Parathyroid adenoma (tissue), 2 donors: ENCODE results near the gene CAMK1D.

Source experiments
- H2AFZ ChIP-seq: fragments of 300-600 bp; sonication (generic); one replicate; pipeline ENCODE4 v1.7.0; 2017; ENCODE audit warnings: antibody characterized with exemption, mild to moderate bottlenecking
- H3K27ac ChIP-seq: fragments of 300-600 bp; sonication (generic); one replicate; pipeline ENCODE4 v1.7.0; 2017
- H3K27me3 ChIP-seq: fragments of 300-600 bp; sonication (generic); one replicate; pipeline ENCODE4 v1.7.0; 2017; ENCODE audit warnings: low read length; ENCODE audit not compliant: control insufficient read depth, insufficient read depth
- H3K36me3 ChIP-seq: fragments of 300-600 bp; sonication (generic); one replicate; pipeline ENCODE4 v1.7.0; 2017; ENCODE audit warnings: low read length; ENCODE audit not compliant: control insufficient read depth, insufficient read depth
- H3K4me1 ChIP-seq: fragments of 300-600 bp; sonication (generic); one replicate; pipeline ENCODE4 v1.7.0; 2017; ENCODE audit warnings: control low read depth
- H3K4me2 ChIP-seq: fragments of 300-600 bp; sonication (generic); one replicate; pipeline ENCODE4 v1.7.0; 2017; ENCODE audit warnings: low read length
- H3K4me3 ChIP-seq: fragments of 300-600 bp; sonication (generic); one replicate; pipeline ENCODE4 v1.7.0; 2017; ENCODE audit warnings: low read depth, low read length
- H3K79me2 ChIP-seq: fragments of 300-600 bp; sonication (generic); one replicate; pipeline ENCODE4 v1.7.0; 2017; ENCODE audit warnings: control low read depth
- H3K9ac ChIP-seq: fragments of 300-600 bp; sonication (generic); one replicate; pipeline ENCODE4 v1.7.0; 2017; ENCODE audit warnings: mild to moderate bottlenecking
- H3K9me3 ChIP-seq: fragments of 300-600 bp; sonication (generic); one replicate; pipeline ENCODE4 v1.7.0; 2017; ENCODE audit warnings: low read length; ENCODE audit not compliant: control insufficient read depth
- TF ChIP-seq, protein P1 (sequence below): fragments of 300-600 bp; sonication (generic); IDR thresholded peaks from one replicate; pipeline ENCODE4 v1.7.0; 2017; ENCODE audit warnings: antibody characterized with exemption, mild to moderate bottlenecking
- donor health status: primary hyperparathyroidism.

Gene CAMK1D

DNA sequence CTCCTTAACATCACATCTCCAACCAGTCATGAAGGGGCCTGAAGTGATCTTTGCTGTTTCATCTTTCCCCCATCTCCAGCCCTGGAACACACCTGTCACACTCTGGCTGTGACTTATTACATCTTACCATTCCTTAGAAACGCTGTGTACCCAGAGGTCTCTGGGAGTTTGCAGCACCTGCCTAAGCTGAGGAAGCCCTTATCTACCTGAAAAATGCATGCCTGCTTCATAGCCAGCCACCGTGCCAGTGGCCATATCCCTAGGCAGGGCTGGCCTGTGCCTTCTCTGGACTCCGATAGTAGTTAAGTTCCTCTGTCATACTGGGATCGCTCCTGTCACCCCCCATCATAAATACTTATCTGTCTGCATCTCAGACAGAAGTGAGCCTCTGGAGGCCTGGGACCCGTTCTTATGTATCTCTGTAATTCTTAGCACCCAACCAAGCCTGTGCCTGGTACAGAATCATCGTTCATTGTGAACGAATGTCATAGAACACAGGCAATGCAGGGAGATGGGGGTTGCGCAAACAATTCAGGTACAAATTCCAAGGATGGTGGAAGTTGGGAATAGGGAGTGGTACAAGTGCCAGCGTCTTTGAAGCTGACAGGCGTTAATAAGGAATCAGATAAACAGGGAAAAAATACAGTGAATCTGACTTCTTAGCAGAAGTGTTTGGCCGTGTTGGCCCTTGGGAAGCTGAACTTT lies 254.6 kb downstream of the CAMK1D start:
- Histone ChIP-seq H3K27ac (no peak overlapping the region), H3K4me3 (no peak overlapping the region), H3K79me2 (no peaks in the 10 kb centered on the region), H3K27me3 (no peaks in the 10 kb centered on the region), H2AFZ (no peak overlapping the region), H3K36me3 (no peaks in the 10 kb centered on the region), H3K9ac (no peak overlapping the region), H3K9me3 (no peaks in the 10 kb centered on the region), H3K4me2 (no peak overlapping the region), H3K4me1 (no peaks in the 10 kb centered on the region)
- TF ChIP-seq, protein P1, sequence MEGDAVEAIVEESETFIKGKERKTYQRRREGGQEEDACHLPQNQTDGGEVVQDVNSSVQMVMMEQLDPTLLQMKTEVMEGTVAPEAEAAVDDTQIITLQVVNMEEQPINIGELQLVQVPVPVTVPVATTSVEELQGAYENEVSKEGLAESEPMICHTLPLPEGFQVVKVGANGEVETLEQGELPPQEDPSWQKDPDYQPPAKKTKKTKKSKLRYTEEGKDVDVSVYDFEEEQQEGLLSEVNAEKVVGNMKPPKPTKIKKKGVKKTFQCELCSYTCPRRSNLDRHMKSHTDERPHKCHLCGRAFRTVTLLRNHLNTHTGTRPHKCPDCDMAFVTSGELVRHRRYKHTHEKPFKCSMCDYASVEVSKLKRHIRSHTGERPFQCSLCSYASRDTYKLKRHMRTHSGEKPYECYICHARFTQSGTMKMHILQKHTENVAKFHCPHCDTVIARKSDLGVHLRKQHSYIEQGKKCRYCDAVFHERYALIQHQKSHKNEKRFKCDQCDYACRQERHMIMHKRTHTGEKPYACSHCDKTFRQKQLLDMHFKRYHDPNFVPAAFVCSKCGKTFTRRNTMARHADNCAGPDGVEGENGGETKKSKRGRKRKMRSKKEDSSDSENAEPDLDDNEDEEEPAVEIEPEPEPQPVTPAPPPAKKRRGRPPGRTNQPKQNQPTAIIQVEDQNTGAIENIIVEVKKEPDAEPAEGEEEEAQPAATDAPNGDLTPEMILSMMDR = no peak

DNA sequence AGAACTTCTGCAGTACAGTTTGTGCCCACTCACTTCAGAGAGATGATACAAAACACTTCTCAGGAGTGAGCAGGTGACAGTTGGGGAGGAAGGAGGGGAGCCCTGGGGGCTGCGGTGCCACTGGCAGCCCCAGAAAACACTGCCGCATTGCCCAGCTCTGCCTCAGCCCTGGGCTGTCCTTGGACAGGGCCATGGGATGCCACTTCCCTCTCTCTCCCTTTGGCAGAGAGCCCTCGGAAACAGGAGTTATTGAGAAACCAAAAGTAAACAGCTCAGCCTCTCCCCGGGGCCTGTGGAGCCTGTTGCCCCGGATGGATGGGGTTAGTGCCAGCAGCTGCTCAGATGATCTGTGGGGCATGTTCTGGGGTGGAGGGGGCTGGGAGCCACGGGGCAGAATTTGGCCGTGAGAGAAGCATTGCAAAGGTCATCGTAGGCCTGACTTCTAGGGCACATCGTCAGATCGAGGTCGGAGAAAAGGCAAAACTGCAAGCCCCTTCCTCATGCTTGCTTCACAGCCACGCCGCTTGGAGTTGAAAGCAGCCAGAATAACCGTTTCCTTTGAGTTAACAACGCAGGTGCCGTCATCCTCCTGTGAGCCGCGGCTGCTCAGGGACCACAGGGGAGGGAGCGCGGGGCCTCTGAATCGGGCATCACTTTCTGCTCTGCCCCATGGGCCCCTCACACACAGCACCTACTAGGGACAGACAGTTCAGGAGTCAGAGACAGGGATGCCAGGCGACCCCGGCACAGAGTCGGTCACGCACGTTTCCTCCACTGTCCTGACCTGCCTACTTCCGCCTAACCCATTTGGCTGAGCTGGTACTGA lies 256.4 kb downstream of the CAMK1D start:
- no peak overlapping the region for H3K9ac ChIP-seq
- H3K79me2 ChIP-seq = no peaks in the 10 kb centered on the region
- no peaks in the 10 kb centered on the region for H3K4me1 ChIP-seq
- no peak overlapping the region for H3K4me3 ChIP-seq
- TF ChIP-seq, protein P1 = no peak
- no peak overlapping the region for H3K4me2 ChIP-seq
- no peak overlapping the region for H3K27ac ChIP-seq
- H3K27me3 ChIP-seq = no peaks in the 10 kb centered on the region
- H3K9me3 ChIP-seq = no peaks in the 10 kb centered on the region
- H2AFZ ChIP-seq = no peak overlapping the region
- no peaks in the 10 kb centered on the region for H3K36me3 ChIP-seq

DNA sequence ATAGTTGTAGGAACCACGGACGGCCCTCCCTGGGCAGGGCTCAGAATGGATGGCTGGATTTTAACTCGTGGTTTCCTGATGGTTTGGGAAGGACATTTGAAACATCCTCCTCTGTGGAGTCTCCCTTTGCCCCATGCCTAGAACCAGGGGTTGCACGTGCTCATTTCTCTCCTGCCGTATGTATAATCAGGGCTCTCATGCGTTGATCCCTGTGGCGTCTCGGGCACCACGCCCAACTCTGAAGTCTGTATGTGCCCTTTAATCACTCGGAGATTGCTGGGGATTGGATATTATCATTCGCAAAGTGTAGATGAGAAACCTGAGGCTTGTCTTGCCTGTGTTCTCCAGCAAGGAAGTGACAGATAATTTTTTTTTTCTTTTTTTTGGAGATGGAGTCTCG lies 257.1 kb downstream of the CAMK1D start:
- TF ChIP-seq, protein P1 = no peak
- Histone ChIP-seq H2AFZ (no peak overlapping the region), H3K27ac (no peak overlapping the region), H3K79me2 (no peaks in the 10 kb centered on the region), H3K4me2 (no peak overlapping the region), H3K27me3 (no peaks in the 10 kb centered on the region), H3K36me3 (no peaks in the 10 kb centered on the region), H3K9ac (no peak overlapping the region), H3K4me1 (no peaks in the 10 kb centered on the region), H3K4me3 (no peak overlapping the region), H3K9me3 (no peaks in the 10 kb centered on the region)

DNA sequence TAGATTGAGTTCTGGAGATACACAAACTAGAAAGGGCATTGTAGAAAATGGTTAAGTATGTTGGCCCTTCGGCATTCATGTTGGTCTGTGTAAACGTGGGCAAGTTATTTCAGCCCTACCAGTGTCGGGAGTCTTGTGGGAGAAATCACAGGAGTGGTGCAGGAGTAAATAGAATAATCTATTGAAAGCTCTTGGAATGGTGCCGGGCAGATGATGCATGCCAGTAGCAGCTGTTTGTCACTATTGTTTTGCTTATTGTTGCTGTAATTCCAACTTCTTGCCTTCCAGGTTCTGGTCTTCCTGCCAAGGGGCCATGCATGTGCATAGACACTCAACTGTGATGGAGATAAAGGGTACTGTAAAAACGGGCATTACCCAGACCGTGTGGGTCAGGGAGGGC lies 259.4 kb downstream of the CAMK1D start:
- TF ChIP-seq, protein P1 = no peak
- H2AFZ ChIP-seq = no peak overlapping the region
- no peaks in the 10 kb centered on the region for H3K27me3 ChIP-seq
- no peak overlapping the region for H3K27ac ChIP-seq
- no peak overlapping the region for H3K9ac ChIP-seq
- H3K4me3 ChIP-seq = no peak overlapping the region
- H3K9me3 ChIP-seq = no peaks in the 10 kb centered on the region
- H3K79me2 ChIP-seq = no peaks in the 10 kb centered on the region
- H3K4me1 ChIP-seq = no peaks in the 10 kb centered on the region
- H3K4me2 ChIP-seq = no peak overlapping the region
- H3K36me3 ChIP-seq = no peaks in the 10 kb centered on the region
